Psoas muscle (tissue), 8 donors: Measurements from ENCODE around the gene GID8. TPM values are rescaled to one million over a fixed set of nuclear protein-coding genes. Genes with fewer than 3 reads are reported as not detected.

ENCODE experiments used
- ATAC-seq, 4 donors: fragments of 200-7000 bp; cut with Tn5 transposase; one replicate each; pipeline ENCODE4 v1.9.1; 2020; ENCODE audit warnings: moderate library complexity in 3 of 4, mild to moderate bottlenecking in 2 of 4
- DNase-seq, 2 donors: peaks; one replicate each; pipeline ENCODE4 v3.0.0-alpha.2; 2020
- H3K27ac ChIP-seq: fragments of 200-600 bp; one replicate; pipeline ENCODE4 v1.8.0; 2022
- H3K27me3 ChIP-seq, 3 donors: fragments of 200-600 bp in 1 of 3; one replicate each; pipeline versions ENCODE4 v1.6.1 to v1.8.0; 2013 to 2022; ENCODE audit warnings: low read length in 2 of 3, mild to moderate bottlenecking in 2 of 3, moderate library complexity in 1 of 3; ENCODE audit not compliant: insufficient read depth in 3 of 3
- H3K36me3 ChIP-seq, 2 donors: fragments of 200-600 bp in 1 of 2; one replicate each; pipeline versions ENCODE4 v1.6.1 to v1.8.0; 2013 to 2022; ENCODE audit warnings: low read depth in 1 of 2, mild to moderate bottlenecking in 1 of 2, moderate library complexity in 1 of 2; ENCODE audit not compliant: insufficient read depth in 1 of 2
- H3K4me1 ChIP-seq: fragments of 200-600 bp; one replicate; pipeline ENCODE4 v1.8.0; 2022
- H3K4me3 ChIP-seq: fragments of 200-600 bp; one replicate; pipeline ENCODE4 v1.8.0; 2022; ENCODE audit warnings: mild to moderate bottlenecking
- H3K9me3 ChIP-seq: fragments of 200-600 bp; one replicate; pipeline ENCODE4 v1.8.0; 2022
- WGBS, 3 donors: extraction: QIAGEN DNeasy Blood & Tissue Kit; methylation state at CpG; one replicate each; pipeline versions ENCODE4 v1.1.6 to v1.1.7; 2013; 5-methylcytosine and 5-hydroxymethylcytosine counted together
- intact Hi-C, 2 donors: fragments of 100-400 bp; cut with DNase I; formaldehyde crosslinking; loops; one replicate each; pipeline versions ENCODE4 v1.11.0 to v1.14.2; 2022
- polyA plus RNA-seq, 3 donors: library from polyadenylated mRNA; stranded (reverse); fragments of 200-250 nt; gene quantifications; one replicate each; pipeline ENCODE4 v1.2.3, GENCODE V29; 2013
- total RNA-seq, 4 donors: library from RNA; stranded (reverse); fragmentation: NEBNext Ultra II Directional in 2 of 4; extraction: Animal tissue kit (Norgen Biotek cat#: 25700) in 2 of 4; gene quantifications; one replicate each; pipeline versions ENCODE4 v1.2.1 to v1.2.4, GENCODE V29; 2021 to 2023
- TF ChIP-seq, protein P1 (sequence below): fragments of 200-600 bp; IDR thresholded peaks from one replicate; pipeline ENCODE4 v1.8.0; 2022; ENCODE audit warnings: antibody characterized with exemption
- donor health status: healthy with polysubstance abuse.
- donor health status: DM: no; HTN: no; CAD: no; lungs with moderate emphysema.
- donor health status: Bipolar disorder and iron deficiency.
- donor health status: healthy.
- donor health status: DM: yes; HTN: yes; CAD: no.
- donor health status: DM: no; HTN: no; CAD: no.
- donor health status: DM: no; HTN: no; CAD: no.
- donor health status: DM: yes; HTN: yes; CAD: no.

Gene GID8
- total and polyA plus RNA-seq, 7 donors, result 7.3 to 15.9 (median 14.2) TPM

DNA sequence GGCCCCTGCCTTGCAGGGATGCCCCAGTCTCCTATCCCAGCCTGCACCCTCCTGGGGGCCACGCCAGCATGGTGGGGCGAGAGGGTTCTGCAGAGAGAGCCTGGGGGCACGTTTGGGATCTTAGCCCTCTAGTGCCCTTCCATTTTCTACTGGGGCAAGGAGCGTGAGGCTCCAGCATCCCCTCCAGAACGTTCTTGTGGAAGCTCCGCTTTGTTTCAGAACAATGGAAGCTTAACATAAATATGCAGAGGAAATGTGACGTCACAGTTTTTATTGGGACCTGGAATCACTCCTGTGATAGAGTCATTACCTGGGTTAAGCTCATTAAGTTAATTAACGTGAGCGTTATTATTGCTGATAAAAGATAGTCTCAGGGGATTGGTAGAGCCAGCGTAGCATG is 49.2 kb downstream of the GID8 start:
- intact Hi-C loops, result no loop called here
- Histone ChIP-seq H3K27me3 (peaks cover 0 to 75% (median 13%) of the 10 kb centered on the region in 3 donors), H3K9me3 (no peaks in the 10 kb centered on the region), H3K4me3 (no peak overlapping the region), H3K27ac (no peak overlapping the region), H3K36me3 (no peaks in the 10 kb centered on the region), H3K4me1 (no peaks in the 10 kb centered on the region)
- TF ChIP-seq, protein P1, sequence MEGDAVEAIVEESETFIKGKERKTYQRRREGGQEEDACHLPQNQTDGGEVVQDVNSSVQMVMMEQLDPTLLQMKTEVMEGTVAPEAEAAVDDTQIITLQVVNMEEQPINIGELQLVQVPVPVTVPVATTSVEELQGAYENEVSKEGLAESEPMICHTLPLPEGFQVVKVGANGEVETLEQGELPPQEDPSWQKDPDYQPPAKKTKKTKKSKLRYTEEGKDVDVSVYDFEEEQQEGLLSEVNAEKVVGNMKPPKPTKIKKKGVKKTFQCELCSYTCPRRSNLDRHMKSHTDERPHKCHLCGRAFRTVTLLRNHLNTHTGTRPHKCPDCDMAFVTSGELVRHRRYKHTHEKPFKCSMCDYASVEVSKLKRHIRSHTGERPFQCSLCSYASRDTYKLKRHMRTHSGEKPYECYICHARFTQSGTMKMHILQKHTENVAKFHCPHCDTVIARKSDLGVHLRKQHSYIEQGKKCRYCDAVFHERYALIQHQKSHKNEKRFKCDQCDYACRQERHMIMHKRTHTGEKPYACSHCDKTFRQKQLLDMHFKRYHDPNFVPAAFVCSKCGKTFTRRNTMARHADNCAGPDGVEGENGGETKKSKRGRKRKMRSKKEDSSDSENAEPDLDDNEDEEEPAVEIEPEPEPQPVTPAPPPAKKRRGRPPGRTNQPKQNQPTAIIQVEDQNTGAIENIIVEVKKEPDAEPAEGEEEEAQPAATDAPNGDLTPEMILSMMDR, result no peak
- DNase-seq, result no peak
- 61 to 64% (median 64%) methylated on average over 10 of the region's 10 CpGs for WGBS, 3 donors
- ATAC-seq, result no peak

DNA sequence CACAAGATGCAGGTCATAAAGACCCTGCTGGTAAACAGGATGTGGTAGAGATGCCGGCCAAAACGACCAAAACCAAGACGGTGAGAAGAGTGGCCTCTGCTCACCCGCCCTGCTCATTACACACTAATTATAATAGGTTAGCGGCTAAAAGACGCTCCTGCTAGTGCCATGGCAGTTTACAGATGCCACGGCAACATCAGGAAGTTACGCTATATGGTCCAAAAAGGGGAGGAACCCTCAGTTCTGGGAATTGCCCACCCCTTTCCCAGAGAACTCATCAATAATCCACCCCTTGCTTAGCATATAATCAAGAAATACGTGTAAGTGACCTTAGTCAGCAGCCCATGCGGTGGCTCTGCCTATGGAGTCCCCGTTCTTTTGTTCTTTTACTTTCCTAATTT is 51.3 kb downstream of the GID8 start:
- DNase-seq, result no peak
- intact Hi-C loops, result no loop called here
- 38 to 41% (median 39%) methylated on average over 11 of the region's 11 CpGs for WGBS, 3 donors
- Histone ChIP-seq H3K27ac (no peak overlapping the region), H3K27me3 (peaks cover 0 to 68% (median 13%) of the 10 kb centered on the region in 3 donors), H3K4me3 (no peak overlapping the region), H3K4me1 (no peaks in the 10 kb centered on the region), H3K9me3 (no peaks in the 10 kb centered on the region), H3K36me3 (no peaks in the 10 kb centered on the region)
- TF ChIP-seq, protein P1, result no peak
- no peak for ATAC-seq

DNA sequence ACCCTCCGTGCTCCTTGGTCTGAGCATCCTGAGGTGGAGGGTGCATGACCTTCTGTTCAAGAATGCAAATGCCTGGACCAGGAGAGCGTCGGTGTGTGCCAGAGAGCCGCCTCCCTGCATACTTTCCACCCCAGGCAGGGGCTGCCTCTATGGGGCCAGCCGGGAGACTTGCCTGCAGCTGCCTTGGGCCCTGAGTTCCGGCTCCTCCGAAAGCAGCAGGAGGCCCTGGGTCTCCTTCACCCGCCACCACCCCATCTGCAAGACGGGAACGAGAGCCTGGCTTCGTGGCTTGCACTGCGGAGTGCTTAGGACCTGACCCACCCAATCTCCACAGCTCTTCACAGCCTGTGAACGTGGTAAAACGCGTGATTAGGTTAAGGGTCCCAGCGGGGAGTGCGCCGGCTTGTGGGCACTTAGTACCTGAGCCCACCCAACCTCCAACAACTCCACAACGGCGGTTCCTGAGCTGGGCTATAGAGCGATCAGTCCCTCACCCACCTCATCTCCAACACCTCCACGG is 52.4 kb downstream of the GID8 start:
- no peaks in the 10 kb centered on the region for H3K36me3 ChIP-seq
- intact Hi-C loops, result no loop called here
- no peak overlapping the region for H3K4me3 ChIP-seq
- DNase-seq, result no peak
- WGBS, 3 donors, result 71 to 75% (median 72%) methylated on average over 22 of the region's 22 CpGs
- TF ChIP-seq, protein P1, result no peak
- no peak for ATAC-seq
- no peak overlapping the region for H3K27ac ChIP-seq
- no peaks in the 10 kb centered on the region for H3K9me3 ChIP-seq
- no peaks in the 10 kb centered on the region for H3K4me1 ChIP-seq
- H3K27me3 ChIP-seq, result peaks cover 0 to 66% (median 15%) of the 10 kb centered on the region in 3 donors

DNA sequence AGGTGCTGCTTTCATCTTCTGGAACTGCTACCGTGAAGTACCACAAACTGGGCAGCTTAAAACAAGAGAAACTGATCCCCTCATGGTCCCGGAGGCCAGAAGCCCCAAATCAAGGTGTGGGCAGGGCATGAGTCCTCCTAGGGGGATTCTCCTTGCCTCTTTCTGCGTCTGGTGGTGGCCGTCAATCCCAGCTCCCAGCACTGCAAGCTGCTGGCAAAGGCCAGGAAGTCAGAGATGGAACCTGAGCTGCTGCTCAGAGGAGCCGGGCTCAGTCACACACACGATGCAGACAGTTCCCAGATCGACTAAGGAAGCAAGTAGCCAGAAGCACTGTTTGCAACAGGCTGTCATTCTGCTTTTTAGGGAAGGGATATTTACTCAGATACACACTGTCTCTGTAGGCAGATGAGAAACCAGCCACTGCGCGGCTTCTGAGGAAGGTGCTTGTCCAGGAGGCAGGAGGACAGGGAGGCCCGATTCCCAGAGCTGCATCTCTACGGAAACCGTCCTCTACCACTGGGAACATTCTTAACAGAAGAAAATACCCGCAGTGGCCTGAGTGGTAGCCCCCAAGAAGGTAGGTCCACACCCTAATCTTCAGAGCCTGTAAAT is 53.4 kb downstream of the GID8 start:
- WGBS, 3 donors, result 62 to 65% (median 63%) methylated on average over 13 of the region's 13 CpGs
- TF ChIP-seq, protein P1, result no peak
- Histone ChIP-seq H3K36me3 (no peaks in the 10 kb centered on the region), H3K27me3 (peaks cover 0 to 68% (median 15%) of the 10 kb centered on the region in 3 donors), H3K4me3 (no peak overlapping the region), H3K4me1 (no peaks in the 10 kb centered on the region), H3K27ac (no peak overlapping the region), H3K9me3 (no peaks in the 10 kb centered on the region)
- no peak for ATAC-seq
- intact Hi-C loops, result no loop called here
- DNase-seq, result no peak

DNA sequence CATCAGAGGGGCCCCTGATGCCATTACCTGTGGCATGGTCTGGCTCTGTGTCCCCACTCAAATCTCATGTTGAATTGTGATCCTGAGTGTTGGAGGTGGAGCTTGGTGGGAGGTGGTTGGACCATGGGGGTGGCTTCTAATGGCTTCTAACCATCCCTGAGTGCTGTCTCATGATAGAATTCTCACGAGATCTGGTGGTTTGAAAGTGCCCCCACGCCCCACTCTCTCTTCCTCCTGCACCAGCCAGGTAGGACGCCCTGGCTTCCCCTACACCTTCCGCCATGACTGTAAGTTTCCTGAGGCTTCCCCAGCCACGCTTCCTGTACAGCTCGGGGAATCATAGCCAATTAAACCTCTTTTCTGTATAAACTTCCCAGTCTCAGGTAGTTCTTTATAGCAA is 53.9 kb downstream of the GID8 start:
- 71 to 90% (median 87%) methylated on average over 6 of the region's 6 CpGs for WGBS, 3 donors
- H3K27ac ChIP-seq, result no peak overlapping the region
- intact Hi-C loops, result no loop called here
- H3K4me1 ChIP-seq, result no peaks in the 10 kb centered on the region
- H3K27me3 ChIP-seq, result peaks cover 0 to 70% (median 14%) of the 10 kb centered on the region in 3 donors
- TF ChIP-seq, protein P1, result no peak
- H3K36me3 ChIP-seq, result no peaks in the 10 kb centered on the region
- H3K4me3 ChIP-seq, result no peak overlapping the region
- DNase-seq (no peak), ATAC-seq (no peak)
- H3K9me3 ChIP-seq, result no peaks in the 10 kb centered on the region
